Small intestine (tissue), 7 donors: ENCODE results near the gene KCNK2. TPM values are rescaled to one million over a fixed set of nuclear protein-coding genes. Genes with fewer than 3 reads are reported as not detected.
"Not testable (repeated sequence)": the region's sequence is repeated elsewhere in the genome, so short reads cannot be mapped to it uniquely, and the experiment has no call there.

Source experiments
- DNase-seq, 2 donors: peaks; one replicate each; pipeline versions ENCODE4 v3.0.0 to v3.0.0-alpha.2; 2013
- FAIRE-seq: peaks from 2 replicates; lab custom pipeline; 2012; peaks lifted over from hg19 to GRCh38; lab: Jason Lieb, UNC
- H3K27ac ChIP-seq, 3 donors: one replicate each; pipeline ENCODE4 v1.5.1; 2013; ENCODE audit warnings: low read length in 2 of 3, mild to moderate bottlenecking in 2 of 3, control low read depth in 1 of 3, inconsistent platforms in 1 of 3, low read depth in 1 of 3, moderate library complexity in 1 of 3
- H3K27me3 ChIP-seq, 3 donors: one replicate each; pipeline ENCODE4 v1.6.1; 2013; ENCODE audit warnings: low read length in 3 of 3, inconsistent platforms in 1 of 3; ENCODE audit not compliant: control insufficient read depth in 3 of 3, insufficient read depth in 3 of 3
- H3K36me3 ChIP-seq, 3 donors: one replicate each; pipeline ENCODE4 v1.6.1; 2013; ENCODE audit warnings: low read length in 3 of 3, inconsistent platforms in 1 of 3, low read depth in 1 of 3, mild to moderate bottlenecking in 1 of 3, moderate library complexity in 1 of 3; ENCODE audit not compliant: control insufficient read depth in 3 of 3, insufficient read depth in 2 of 3
- H3K4me1 ChIP-seq, 3 donors: one replicate each; pipeline ENCODE4 v1.6.1; 2013; ENCODE audit warnings: low read length in 2 of 3, inconsistent platforms in 1 of 3, low read depth in 1 of 3, mild to moderate bottlenecking in 1 of 3, moderate library complexity in 1 of 3; ENCODE audit not compliant: control insufficient read depth in 3 of 3, insufficient read depth in 2 of 3
- H3K4me3 ChIP-seq, 3 donors: one replicate each; pipeline ENCODE4 v1.5.1; 2013; ENCODE audit warnings: low read length in 3 of 3, control low read depth in 1 of 3, inconsistent platforms in 1 of 3, low read depth in 1 of 3, mild to moderate bottlenecking in 1 of 3, moderate library complexity in 1 of 3
- H3K9me3 ChIP-seq, 2 donors: one replicate each; pipeline ENCODE4 v1.6.1; 2013; ENCODE audit warnings: low read depth in 1 of 2, low read length in 1 of 2; ENCODE audit not compliant: control insufficient read depth in 2 of 2, insufficient read depth in 1 of 2
- WGBS, 3 donors: extraction: QIAGEN DNeasy Blood & Tissue Kit; methylation state at CpG; one replicate each; pipeline ENCODE4 v1.1.7; 2013; 5-methylcytosine and 5-hydroxymethylcytosine counted together
- polyA plus RNA-seq, 4 donors: library from polyadenylated mRNA; stranded (reverse) in 3 of 4; unstranded in 1 of 4; fragments of 200-250 nt in 3 of 4; fragments of 120-200 nt in 1 of 4; gene quantifications; one replicate each; pipeline versions ENCODE4 v1.2.1 to v1.2.3, GENCODE V29; 2013
- donor health status: healthy with polysubstance abuse.
- donor health status: control.
- donor health status: control.
- donor health status: Bipolar disorder and iron deficiency.
- donor health status: healthy.

The KCNK2 gene
- polyA plus RNA-seq, 4 donors: 1.4 to 2.2 (median 1.9) TPM; not detected in 1

- no peak for FAIRE-seq
Measured at GRCh38 chr1:215146240-215146975, 63.9 kb downstream of the KCNK2 start.

DNA sequence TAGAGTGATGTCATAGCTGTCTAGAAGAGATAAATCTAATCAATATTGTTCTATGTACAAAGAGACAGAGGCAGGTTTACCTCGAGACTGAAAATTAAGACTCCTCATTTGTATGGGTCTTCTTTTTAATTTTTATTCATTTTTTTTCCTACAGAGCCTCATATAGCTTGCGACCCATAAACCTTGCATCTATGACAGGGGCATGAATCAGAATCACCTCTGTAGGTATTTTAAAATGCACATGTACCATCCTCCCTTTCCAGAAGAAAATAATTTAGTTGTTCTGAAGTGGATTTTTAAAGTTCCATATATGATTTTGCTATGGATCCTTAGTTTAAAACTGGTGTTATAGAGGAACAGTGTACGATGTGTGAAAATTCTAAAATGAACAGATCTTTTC is 64.5 kb downstream of the KCNK2 start:
- FAIRE-seq (no peak), DNase-seq (no peak)
- H3K4me3 ChIP-seq: no peak overlapping the region

More at GRCh38 chr1:215146240-215146975, 63.9 kb downstream of the KCNK2 start:
- Histone ChIP-seq H3K4me3 (no peak overlapping the region), H3K27me3 (no peaks in the 10 kb centered on the region), H3K36me3 (no peaks in the 10 kb centered on the region), H3K9me3 (no peaks in the 10 kb centered on the region), H3K27ac (no peak overlapping the region), H3K4me1 (no peaks in the 10 kb centered on the region)
- WGBS, 3 donors: 52 to 58% (median 55%) methylated on average over 8 of the region's 8 CpGs
- DNase-seq: peak in 1 of 2 donors; percentile 20

GRCh38 chr1:215151841-215152549 is 69.5 kb downstream of the KCNK2 start:
- Histone ChIP-seq H3K27ac (no peak overlapping the region), H3K4me3 (no peak overlapping the region), H3K9me3 (no peaks in the 10 kb centered on the region), H3K4me1 (no peaks in the 10 kb centered on the region), H3K36me3 (no peaks in the 10 kb centered on the region), H3K27me3 (no peaks in the 10 kb centered on the region)
- 83 to 88% (median 85%) methylated on average over 2 of the region's 2 CpGs for WGBS, 3 donors
- DNase-seq (no peak), FAIRE-seq (no peak)

More for the DNA sequence above, 64.5 kb downstream of the KCNK2 start:
- no peaks in the 10 kb centered on the region for H3K27me3 ChIP-seq
- no peaks in the 10 kb centered on the region for H3K9me3 ChIP-seq
- 70 to 78% (median 71%) methylated on average over 3 of the region's 3 CpGs for WGBS, 3 donors
- H3K36me3 ChIP-seq: no peaks in the 10 kb centered on the region
- no peaks in the 10 kb centered on the region for H3K4me1 ChIP-seq
- H3K27ac ChIP-seq: no peak overlapping the region

DNA sequence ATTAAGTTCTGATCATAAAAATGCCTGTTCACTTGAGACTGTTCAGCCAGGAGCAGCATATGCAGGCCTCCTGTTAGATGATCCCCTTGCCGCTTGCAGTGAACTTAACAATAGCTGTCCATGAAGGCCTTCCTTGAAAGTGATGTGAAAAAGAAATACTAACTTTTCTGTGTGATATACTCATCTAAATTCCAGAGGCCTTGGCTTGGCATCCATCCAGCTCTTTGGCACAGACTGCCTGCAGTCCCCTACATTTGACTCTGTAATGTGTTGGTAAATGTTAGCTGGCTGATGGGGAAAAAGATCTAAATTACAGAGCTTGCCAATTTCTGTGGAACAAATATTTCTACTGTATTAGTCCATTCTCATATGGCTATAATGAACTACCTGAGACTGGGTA is 73.7 kb downstream of the KCNK2 start:
- no peak overlapping the region for H3K4me3 ChIP-seq
- H3K9me3 ChIP-seq: no peaks in the 10 kb centered on the region
- H3K27me3 ChIP-seq: no peaks in the 10 kb centered on the region
- H3K27ac ChIP-seq: no peak overlapping the region
- H3K4me1 ChIP-seq: no peaks in the 10 kb centered on the region
- no peak for DNase-seq
- H3K36me3 ChIP-seq: no peaks in the 10 kb centered on the region
- 90 to 95% (median 92%) methylated on average over 1 of the region's 1 CpG for WGBS, 3 donors
- FAIRE-seq: no peak

DNA sequence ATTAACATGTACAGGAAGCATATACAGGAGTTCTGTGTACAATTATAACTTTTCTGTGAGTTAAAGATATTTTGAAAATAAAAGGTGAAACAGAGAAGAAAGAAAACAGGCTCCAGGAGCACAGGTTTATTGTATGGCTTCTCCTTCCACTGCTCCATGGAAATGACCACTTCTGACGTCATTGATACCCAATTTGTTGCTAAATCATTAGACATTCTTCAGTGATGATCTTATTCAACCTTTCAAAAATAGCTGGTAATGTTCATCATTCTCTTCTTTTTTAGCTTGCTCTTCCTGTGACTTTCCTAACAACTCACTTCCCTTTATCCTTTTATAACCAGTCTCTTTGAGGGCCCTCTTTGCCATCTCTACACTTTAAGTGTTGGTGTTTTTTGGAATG is 77.8 kb downstream of the KCNK2 start:
- no peak overlapping the region for H3K27ac ChIP-seq
- 64 to 68% (median 65%) methylated on average over 1 of the region's 1 CpG for WGBS, 3 donors
- no peaks in the 10 kb centered on the region for H3K9me3 ChIP-seq
- H3K4me1 ChIP-seq: no peaks in the 10 kb centered on the region
- H3K4me3 ChIP-seq: no peak overlapping the region
- FAIRE-seq (no peak), DNase-seq (no peak)
- H3K36me3 ChIP-seq: no peaks in the 10 kb centered on the region
- H3K27me3 ChIP-seq: no peaks in the 10 kb centered on the region

GRCh38 chr1:215163144-215163543 is 80.6 kb downstream of the KCNK2 start:
- not testable (repeated sequence) for H3K9me3 ChIP-seq, FAIRE-seq, H3K27me3 ChIP-seq, DNase-seq, H3K27ac ChIP-seq, H3K36me3 ChIP-seq, H3K4me1 ChIP-seq, H3K4me3 ChIP-seq
- 91 to 95% (median 92%) methylated on average over 4 of the region's 4 CpGs for WGBS, 3 donors

GRCh38 chr1:215166886-215167285 is 84.3 kb downstream of the KCNK2 start:
- H3K27ac ChIP-seq: no peak overlapping the region
- H3K9me3 ChIP-seq: no peaks in the 10 kb centered on the region
- H3K36me3 ChIP-seq: no peaks in the 10 kb centered on the region
- H3K4me3 ChIP-seq: no peak overlapping the region
- H3K27me3 ChIP-seq: no peaks in the 10 kb centered on the region
- no peaks in the 10 kb centered on the region for H3K4me1 ChIP-seq
- DNase-seq (no peak), FAIRE-seq (no peak)
- 82 to 85% (median 84%) methylated on average over 3 of the region's 3 CpGs for WGBS, 3 donors

DNA sequence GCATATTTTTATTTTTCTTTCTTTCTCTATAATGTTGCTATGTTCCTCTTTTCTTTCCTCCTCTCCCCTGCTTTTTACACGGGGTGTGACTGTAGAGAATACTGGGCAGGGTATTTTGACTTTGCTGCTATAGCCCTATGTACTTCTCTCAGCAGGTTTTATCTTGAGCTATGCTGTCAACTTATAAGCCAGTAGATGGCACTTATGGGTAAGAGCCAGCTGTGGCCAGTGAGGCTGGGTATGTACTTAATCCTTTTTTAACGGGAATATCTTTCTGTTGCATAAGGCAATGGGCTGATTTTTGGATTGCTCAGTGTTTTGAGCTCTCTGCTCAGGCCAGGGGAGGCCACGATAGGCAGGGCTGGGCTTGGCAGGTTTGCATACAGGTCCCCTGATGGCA is 99.0 kb downstream of the KCNK2 start:
- 77 to 84% (median 81%) methylated on average over 3 of the region's 3 CpGs for WGBS, 3 donors
- DNase-seq (no peak), FAIRE-seq (no peak)
- H3K9me3 ChIP-seq: peaks cover 4 to 15% of the 10 kb centered on the region in 2 donors
- H3K4me3 ChIP-seq: no peak overlapping the region
- no peaks in the 10 kb centered on the region for H3K36me3 ChIP-seq
- no peaks in the 10 kb centered on the region for H3K4me1 ChIP-seq
- no peaks in the 10 kb centered on the region for H3K27me3 ChIP-seq
- no peak overlapping the region for H3K27ac ChIP-seq
